ENCODE measurements around the gene RAB10. TPM values are rescaled to one million over a fixed set of nuclear protein-coding genes. Genes with fewer than 3 reads are reported as not detected.

Gene RAB10
- total RNA-seq, 1 experiment from 2014 or later = 167 TPM

- no peaks in the 10 kb centered on the region for H3K36me3 ChIP-seq (ENCODE audit: control insufficient read depth in 1 of 2, insufficient read depth in 2 of 2, low read length in 2 of 2)
- ChIA-PET RAD21 (ENCODE audit: low non-redundant PET in 1 of 2, low total read pairs in 2 of 2, uncharacterized antibody in 2 of 2, unreplicated experiment in 2 of 2) (no interaction called here), POLR2A (no interaction called here)
Observed at GRCh38 chr2:26174691-26175465, 141.0 kb downstream of the RAB10 start.

More at GRCh38 chr2:26174691-26175465, 141.0 kb downstream of the RAB10 start:
- ATAC-seq (no peak), DNase-seq (ENCODE audit: low read depth, low spot score) (no peak)
- Histone ChIP-seq H3K4me2 (ENCODE audit: low read length) (peak overlapping the region; percentile 86; the same call in 1 of the 2 replicates), H3K9me3 (ENCODE audit: control insufficient read depth in 1 of 2, insufficient read depth in 1 of 2, low read depth in 1 of 2, low read length in 2 of 2) (no peaks in the 10 kb centered on the region), H3K27ac (ENCODE audit: low read depth, low read length) (no peak overlapping the region), H4K20me1 (ENCODE audit: insufficient read depth) (no peaks in the 10 kb centered on the region), H3K4me1 (ENCODE audit: control insufficient read depth in 1 of 2, insufficient read depth in 2 of 2, low read length in 2 of 2) (peaks cover 0 to 12% of the 10 kb centered on the region in 2 experiments; a peak in 1 of 4 replicates), H3K79me2 (ENCODE audit: insufficient read depth, low read length) (peaks cover 6% of the 10 kb centered on the region; the same call in 1 of the 2 replicates), H2AFZ (ENCODE audit: low read depth, low read length, poor library complexity, severe bottlenecking) (no peak overlapping the region), H3K4me3 (replicated peaks in 1 of 2; ENCODE audit: low read depth in 1 of 2, low read length in 2 of 2) (no peak overlapping the region), H3K9ac (ENCODE audit: low read length) (no peak overlapping the region), H3K9me2 (ENCODE audit: insufficient read depth) (no peaks in the 10 kb centered on the region), H3K27me3 (ENCODE audit: insufficient read depth, low read length) (no peaks in the 10 kb centered on the region)
- TF ChIP-seq MAX (IDR thresholded peaks at IDR 0.05) (no peak), SIN3A (IDR thresholded peaks at IDR 0.05; ENCODE audit: low read depth) (no peak), POLR2A (IDR thresholded peaks at IDR 0.05; ENCODE audit: borderline replicate concordance, extremely low read depth, insufficient read depth, insufficient read length) (no peak), FOSL1 (IDR thresholded peaks at IDR 0.05; ENCODE audit: low read depth) (no peak), SRF (IDR thresholded peaks at IDR 0.05; ENCODE audit: low read depth) (no peak), EZH2 (IDR thresholded peaks at IDR 0.05) (no peak), TCF7L2 (IDR thresholded peaks at IDR 0.05; ENCODE audit: borderline replicate concordance, extremely low read depth, insufficient read depth, insufficient read length) (no peak), ZFX (IDR thresholded peaks at IDR 0.05) (no peak), EGR1 (IDR thresholded peaks at IDR 0.05; ENCODE audit: low read depth) (no peak), SP1 (IDR thresholded peaks at IDR 0.05; ENCODE audit: low read depth) (no peak), YY1 (IDR thresholded peaks at IDR 0.05; ENCODE audit: extremely low read depth, insufficient replicate concordance, low read depth, low read length) (no peak), ELF1 (IDR thresholded peaks at IDR 0.05; ENCODE audit: borderline replicate concordance, low read depth) (no peak)
- TF ChIP-seq, protein P1, sequence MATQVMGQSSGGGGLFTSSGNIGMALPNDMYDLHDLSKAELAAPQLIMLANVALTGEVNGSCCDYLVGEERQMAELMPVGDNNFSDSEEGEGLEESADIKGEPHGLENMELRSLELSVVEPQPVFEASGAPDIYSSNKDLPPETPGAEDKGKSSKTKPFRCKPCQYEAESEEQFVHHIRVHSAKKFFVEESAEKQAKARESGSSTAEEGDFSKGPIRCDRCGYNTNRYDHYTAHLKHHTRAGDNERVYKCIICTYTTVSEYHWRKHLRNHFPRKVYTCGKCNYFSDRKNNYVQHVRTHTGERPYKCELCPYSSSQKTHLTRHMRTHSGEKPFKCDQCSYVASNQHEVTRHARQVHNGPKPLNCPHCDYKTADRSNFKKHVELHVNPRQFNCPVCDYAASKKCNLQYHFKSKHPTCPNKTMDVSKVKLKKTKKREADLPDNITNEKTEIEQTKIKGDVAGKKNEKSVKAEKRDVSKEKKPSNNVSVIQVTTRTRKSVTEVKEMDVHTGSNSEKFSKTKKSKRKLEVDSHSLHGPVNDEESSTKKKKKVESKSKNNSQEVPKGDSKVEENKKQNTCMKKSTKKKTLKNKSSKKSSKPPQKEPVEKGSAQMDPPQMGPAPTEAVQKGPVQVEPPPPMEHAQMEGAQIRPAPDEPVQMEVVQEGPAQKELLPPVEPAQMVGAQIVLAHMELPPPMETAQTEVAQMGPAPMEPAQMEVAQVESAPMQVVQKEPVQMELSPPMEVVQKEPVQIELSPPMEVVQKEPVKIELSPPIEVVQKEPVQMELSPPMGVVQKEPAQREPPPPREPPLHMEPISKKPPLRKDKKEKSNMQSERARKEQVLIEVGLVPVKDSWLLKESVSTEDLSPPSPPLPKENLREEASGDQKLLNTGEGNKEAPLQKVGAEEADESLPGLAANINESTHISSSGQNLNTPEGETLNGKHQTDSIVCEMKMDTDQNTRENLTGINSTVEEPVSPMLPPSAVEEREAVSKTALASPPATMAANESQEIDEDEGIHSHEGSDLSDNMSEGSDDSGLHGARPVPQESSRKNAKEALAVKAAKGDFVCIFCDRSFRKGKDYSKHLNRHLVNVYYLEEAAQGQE (IDR thresholded peaks at IDR 0.05; ENCODE audit: low read depth) = no peak
- TF ChIP-seq, protein P2, sequence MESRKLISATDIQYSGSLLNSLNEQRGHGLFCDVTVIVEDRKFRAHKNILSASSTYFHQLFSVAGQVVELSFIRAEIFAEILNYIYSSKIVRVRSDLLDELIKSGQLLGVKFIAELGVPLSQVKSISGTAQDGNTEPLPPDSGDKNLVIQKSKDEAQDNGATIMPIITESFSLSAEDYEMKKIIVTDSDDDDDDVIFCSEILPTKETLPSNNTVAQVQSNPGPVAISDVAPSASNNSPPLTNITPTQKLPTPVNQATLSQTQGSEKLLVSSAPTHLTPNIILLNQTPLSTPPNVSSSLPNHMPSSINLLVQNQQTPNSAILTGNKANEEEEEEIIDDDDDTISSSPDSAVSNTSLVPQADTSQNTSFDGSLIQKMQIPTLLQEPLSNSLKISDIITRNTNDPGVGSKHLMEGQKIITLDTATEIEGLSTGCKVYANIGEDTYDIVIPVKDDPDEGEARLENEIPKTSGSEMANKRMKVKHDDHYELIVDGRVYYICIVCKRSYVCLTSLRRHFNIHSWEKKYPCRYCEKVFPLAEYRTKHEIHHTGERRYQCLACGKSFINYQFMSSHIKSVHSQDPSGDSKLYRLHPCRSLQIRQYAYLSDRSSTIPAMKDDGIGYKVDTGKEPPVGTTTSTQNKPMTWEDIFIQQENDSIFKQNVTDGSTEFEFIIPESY (IDR thresholded peaks at IDR 0.05; ENCODE audit: extremely low read depth, insufficient replicate concordance, low read length) = no peak
- intact Hi-C loops (cut with micrococcal nuclease) = no loop called here
- TSS peak; percentile 54 for BruUV-seq (replicated peaks)
- CTCF ChIA-PET = no interaction called here

Data from HCT116 (cell line).